HepG2 (cell line): Measurements from ENCODE around the gene NFE2L3.

ENCODE experiments used
- ARID2 ChIP-seq: sonication (generic); formaldehyde crosslinking; IDR thresholded peaks from 2 replicates; pipeline ENCODE4 v1.8.1; 2022; ENCODE audit warnings: mild to moderate bottlenecking, missing genetic modification reagents, borderline replicate concordance
- EP300 ChIP-seq, 3 experiments: sonication (generic) in 1 of 3; formaldehyde crosslinking in 1 of 3; IDR thresholded peaks; 2 replicates each; pipeline versions ENCODE4 v1.5.1 to v1.6.1; 2011 to 2020; ENCODE audit warnings: low read depth in 2 of 3, low read length in 2 of 3, borderline replicate concordance in 1 of 3, improper control_type of control experiment in 1 of 3, mild to moderate bottlenecking in 1 of 3, missing genetic modification reagents in 1 of 3, moderate library complexity in 1 of 3
- PRMT3 ChIP-seq: sonication (generic); formaldehyde crosslinking; IDR thresholded peaks from 2 replicates; pipeline ENCODE4 v1.8.1; 2022; ENCODE audit warnings: low read depth, mild to moderate bottlenecking, moderate library complexity, missing genetic modification reagents, borderline replicate concordance
- ZNF558 ChIP-seq: sonication (generic); formaldehyde crosslinking; IDR thresholded peaks from 2 replicates; pipeline ENCODE4 v1.9.0; 2022; ENCODE audit warnings: mild to moderate bottlenecking, missing genetic modification reagents, borderline replicate concordance
- ZNF777 ChIP-seq: sonication (generic); formaldehyde crosslinking; IDR thresholded peaks from 2 replicates; pipeline ENCODE4 v1.4.0; 2020; ENCODE audit warnings: missing genetic modification reagents
- ZNF83 ChIP-seq: sonication (generic); formaldehyde crosslinking; IDR thresholded peaks from 2 replicates; pipeline ENCODE4 v1.4.0; 2020; ENCODE audit warnings: missing genetic modification reagents, mild to moderate bottlenecking, borderline replicate concordance
- TF ChIP-seq, protein P1 (sequence below): sonication (generic); formaldehyde crosslinking; IDR thresholded peaks from 2 replicates; pipeline ENCODE4 v1.5.0; 2020; ENCODE audit warnings: mild to moderate bottlenecking, missing genetic modification reagents, moderate library complexity
- TF ChIP-seq, protein P2 (sequence below): sonication (generic); formaldehyde crosslinking; IDR thresholded peaks from 2 replicates; pipeline ENCODE4 v1.8.1; 2023; ENCODE audit warnings: mild to moderate bottlenecking, moderate library complexity, missing genetic modification reagents
- TF ChIP-seq, protein P3 (sequence below): sonication (generic); formaldehyde crosslinking; IDR thresholded peaks from 2 replicates; pipeline ENCODE4 v1.5.1; 2020; ENCODE audit warnings: mild to moderate bottlenecking, missing genetic modification reagents, moderate library complexity

DNA sequence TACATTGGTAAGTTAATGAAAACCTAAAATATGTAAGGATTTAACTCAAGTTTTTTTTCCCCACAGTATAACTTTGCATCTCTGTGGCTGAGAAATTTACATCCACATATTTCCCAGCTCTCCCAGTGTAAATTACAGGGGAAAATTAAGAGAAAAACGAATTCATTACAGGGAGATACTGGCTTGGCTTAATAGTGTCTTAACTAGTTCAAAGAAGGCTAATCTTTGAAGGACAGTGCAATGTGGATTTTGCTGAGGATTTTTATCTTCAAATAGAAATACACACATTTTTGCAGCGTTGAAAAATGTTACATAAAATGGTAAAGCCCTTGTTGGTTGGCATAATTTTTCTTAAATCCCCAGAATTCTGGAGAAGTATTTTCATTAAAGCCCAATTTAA, 51.0 kb downstream of the NFE2L3 start:
- TF ChIP-seq, protein P1, sequence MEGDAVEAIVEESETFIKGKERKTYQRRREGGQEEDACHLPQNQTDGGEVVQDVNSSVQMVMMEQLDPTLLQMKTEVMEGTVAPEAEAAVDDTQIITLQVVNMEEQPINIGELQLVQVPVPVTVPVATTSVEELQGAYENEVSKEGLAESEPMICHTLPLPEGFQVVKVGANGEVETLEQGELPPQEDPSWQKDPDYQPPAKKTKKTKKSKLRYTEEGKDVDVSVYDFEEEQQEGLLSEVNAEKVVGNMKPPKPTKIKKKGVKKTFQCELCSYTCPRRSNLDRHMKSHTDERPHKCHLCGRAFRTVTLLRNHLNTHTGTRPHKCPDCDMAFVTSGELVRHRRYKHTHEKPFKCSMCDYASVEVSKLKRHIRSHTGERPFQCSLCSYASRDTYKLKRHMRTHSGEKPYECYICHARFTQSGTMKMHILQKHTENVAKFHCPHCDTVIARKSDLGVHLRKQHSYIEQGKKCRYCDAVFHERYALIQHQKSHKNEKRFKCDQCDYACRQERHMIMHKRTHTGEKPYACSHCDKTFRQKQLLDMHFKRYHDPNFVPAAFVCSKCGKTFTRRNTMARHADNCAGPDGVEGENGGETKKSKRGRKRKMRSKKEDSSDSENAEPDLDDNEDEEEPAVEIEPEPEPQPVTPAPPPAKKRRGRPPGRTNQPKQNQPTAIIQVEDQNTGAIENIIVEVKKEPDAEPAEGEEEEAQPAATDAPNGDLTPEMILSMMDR = no peak
- TF ChIP-seq ZNF558 (CRISPR knock-in tag) = no peak
- TF ChIP-seq, protein P2, sequence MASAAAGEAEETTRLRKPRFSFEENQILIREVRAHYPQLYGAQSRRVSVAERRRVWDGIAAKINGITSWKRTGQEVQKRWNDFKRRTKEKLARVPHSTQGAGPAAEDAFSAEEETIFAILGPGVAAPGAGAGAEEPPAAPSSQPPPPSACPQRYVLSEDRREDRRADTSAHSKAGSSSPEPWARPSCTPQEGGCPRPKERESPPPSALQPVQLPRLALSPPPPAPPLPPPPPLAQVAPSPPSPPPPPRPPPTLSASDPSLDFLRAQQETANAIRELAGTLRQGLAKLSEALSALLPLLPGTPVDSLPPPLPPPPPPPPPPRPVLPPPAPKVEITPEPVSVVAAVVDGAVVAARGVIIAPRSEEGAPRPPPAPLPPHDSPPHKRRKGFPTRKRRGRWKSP (CRISPR knock-in tag) = no peak
- TF ChIP-seq ARID2 (CRISPR knock-in tag) = no peak
- TF ChIP-seq, protein P3, sequence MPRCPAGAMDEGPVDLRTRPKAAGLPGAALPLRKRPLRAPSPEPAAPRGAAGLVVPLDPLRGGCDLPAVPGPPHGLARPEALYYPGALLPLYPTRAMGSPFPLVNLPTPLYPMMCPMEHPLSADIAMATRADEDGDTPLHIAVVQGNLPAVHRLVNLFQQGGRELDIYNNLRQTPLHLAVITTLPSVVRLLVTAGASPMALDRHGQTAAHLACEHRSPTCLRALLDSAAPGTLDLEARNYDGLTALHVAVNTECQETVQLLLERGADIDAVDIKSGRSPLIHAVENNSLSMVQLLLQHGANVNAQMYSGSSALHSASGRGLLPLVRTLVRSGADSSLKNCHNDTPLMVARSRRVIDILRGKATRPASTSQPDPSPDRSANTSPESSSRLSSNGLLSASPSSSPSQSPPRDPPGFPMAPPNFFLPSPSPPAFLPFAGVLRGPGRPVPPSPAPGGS = no peak
- TF ChIP-seq PRMT3 (CRISPR knock-in tag) = no peak
- no peak for TF ChIP-seq ZNF777 (CRISPR knock-in tag)
- no peak for TF ChIP-seq ZNF83 (CRISPR knock-in tag)
- no peak for TF ChIP-seq EP300 (IDR thresholded peaks at IDR 0.05; ENCODE audit: low read depth in 2 of 2, low read length in 2 of 2)
- TF ChIP-seq EP300 (CRISPR knock-in tag; IDR thresholded peaks at IDR 0.05; ENCODE audit: borderline replicate concordance) = no peak
